ENCODE data around the gene HOXB4. TPM values are rescaled to one million over a fixed set of nuclear protein-coding genes. Genes with fewer than 3 reads are reported as not detected.

Gene HOXB4
- total RNA-seq, 1 experiment from 2014 or later: not detected

GRCh38 chr17:48601207-48601538 is 23.0 kb upstream of the HOXB4 start:
- Histone ChIP-seq H3K4me1 (ENCODE audit: insufficient read depth, low read length) (no peaks in the 10 kb centered on the region), H3K27ac (ENCODE audit: insufficient read length, low read depth, low read length) (no peak overlapping the region), H3K23me2 (ENCODE audit: insufficient read length, low read depth, low read length, poor library complexity, severe bottlenecking) (no peaks in the 10 kb centered on the region), H4K5ac (ENCODE audit: insufficient read length, low read depth, low read length) (no peak overlapping the region), H2BK120ac (ENCODE audit: low read depth, low read length, poor library complexity, severe bottlenecking) (no peak overlapping the region), H2BK12ac (ENCODE audit: insufficient read length, low read depth, low read length) (no peak overlapping the region), H3K4me2 (ENCODE audit: insufficient read depth, insufficient read length, low read length) (no peak overlapping the region), H3K4ac (ENCODE audit: low read depth, low read length) (no peak overlapping the region), H3K14ac (ENCODE audit: insufficient read depth, low read length) (no peak overlapping the region), H3K79me2 (ENCODE audit: insufficient read depth, low read length) (no peaks in the 10 kb centered on the region), H2AK5ac (ENCODE audit: insufficient read length, low read length) (no peak overlapping the region), H3K9me3 (ENCODE audit: control insufficient read depth, low read depth, low read length) (no peaks in the 10 kb centered on the region), H2BK15ac (ENCODE audit: low read depth, low read length) (no peak overlapping the region), H3K27me3 (ENCODE audit: insufficient read depth, low read length) (peaks cover 100% of the 10 kb centered on the region), H4K8ac (replicated peaks; ENCODE audit: insufficient read length, low read depth, low read length) (no peak overlapping the region), H3K79me1 (ENCODE audit: insufficient read depth, low read depth, low read length, poor library complexity, severe bottlenecking) (no peaks in the 10 kb centered on the region), H3T11ph (ENCODE audit: low read length) (no peak overlapping the region), H4K91ac (ENCODE audit: insufficient read length, low read depth, low read length) (no peak overlapping the region), H3K56ac (ENCODE audit: insufficient read length, low read depth, low read length) (no peak overlapping the region), H3K23ac (ENCODE audit: insufficient read length, low read depth, low read length) (no peak overlapping the region), H2BK20ac (ENCODE audit: low read depth, low read length, poor library complexity, severe bottlenecking) (no peak overlapping the region), H2BK5ac (ENCODE audit: insufficient read length, low read length) (no peak overlapping the region), H3K9ac (ENCODE audit: extremely low read depth, insufficient read length, low read length) (no peak overlapping the region), H4K20me1 (ENCODE audit: control insufficient read depth, insufficient read depth, insufficient read length) (no peaks in the 10 kb centered on the region), H2AFZ (ENCODE audit: low read length) (no peak overlapping the region), H3K18ac (ENCODE audit: insufficient read length, low read depth, low read length) (no peak overlapping the region)
- Mint-ChIP-seq H3K4me1 (peaks cover 8 to 18% of the 10 kb centered on the region in 2 experiments; a peak in 3 of 4 replicates), H3K36me3 (ENCODE audit: insufficient read depth in 1 of 3, low read depth in 3 of 3) (no peaks in the 10 kb centered on the region), H3K4me3 (no peak overlapping the region; a peak in 1 of 5 replicates), H3K27ac (no peak overlapping the region), H3K27me3 (ENCODE audit: low read depth) (peaks cover 100% of the 10 kb centered on the region), H3K9me3 (peaks cover 0 to 15% of the 10 kb centered on the region in 2 experiments; a peak in 4 of 5 replicates)
- TF ChIP-seq CTCF (conservative IDR thresholded peaks at IDR 0.05): no peak
- WGBS (ENCODE audit: extremely low coverage, insufficient read length, low lambda C conversion rate): no CpG with 5 or more reads among the region's 4 CpGs
- DNase-seq: no peak

Data from H9 (cell line).